IMR-90 (cell line): ENCODE data around the gene PANK2. TPM values are rescaled to one million over a fixed set of nuclear protein-coding genes. Genes with fewer than 3 reads are reported as not detected.
A peak's percentile ranks its signal among the peaks of the same experiment; 100 is the strongest.

Experiments used
- ATAC-seq: fragments of 200-7000 bp; cut with Tn5 transposase; 2 replicates; pipeline ENCODE4 v1.9.1; 2020; ENCODE audit warnings: low read depth, mild to moderate bottlenecking, moderate library complexity
- BruUV-seq: library from RNA; stranded (reverse); fragments of 400-500 nt; replicated peaks from 2 replicates; lab custom pipeline; 2021; lab: Mats Ljungman, UMichigan
- CTCF ChIA-PET: fragments of 300-600 bp; formaldehyde crosslinking; extraction: SDS; loops from one replicate; lab custom pipeline; 2021; ENCODE audit warnings: antibody characterized with exemption; lab: Yijun Ruan, JAX
- POLR2A ChIA-PET: fragments of 300-600 bp; sonication (Branson Sonifier 250); formaldehyde crosslinking; loops from one replicate; lab custom pipeline; 2022; ENCODE audit warnings: antibody characterized with exemption; ENCODE audit not compliant: unreplicated experiment; lab: Charles Lee
- DNase-seq: peaks from one replicate; pipeline ENCODE4 v3.0.0; 2013
- H2AFZ ChIP-seq: replicated peaks from 2 replicates; pipeline ENCODE3; 2013; ENCODE audit warnings: low read length, mild to moderate bottlenecking; ENCODE audit not compliant: poor library complexity
- H2AK5ac ChIP-seq: 2 replicates; pipeline ENCODE4 v1.6.1; 2013; ENCODE audit warnings: low read depth, low read length, inconsistent platforms
- H2AK9ac ChIP-seq: replicated peaks from 2 replicates; pipeline ENCODE3; 2013; ENCODE audit warnings: mild to moderate bottlenecking, low read depth, low read length, moderate library complexity; ENCODE audit not compliant: poor library complexity
- H2BK120ac ChIP-seq: 2 replicates; pipeline ENCODE4 v1.6.1; 2013; ENCODE audit warnings: low read depth, low read length, inconsistent platforms
- H2BK15ac ChIP-seq: 3 replicates; pipeline ENCODE4 v1.6.1; 2013; ENCODE audit warnings: low read depth, low read length, inconsistent platforms
- H2BK20ac ChIP-seq: 2 replicates; pipeline ENCODE4 v1.6.1; 2013; ENCODE audit warnings: low read depth, mild to moderate bottlenecking, inconsistent platforms, low read length, moderate library complexity
- H2BK5ac ChIP-seq: 2 replicates; pipeline ENCODE4 v1.6.1; 2013; ENCODE audit warnings: mild to moderate bottlenecking, low read depth, low read length, inconsistent platforms; ENCODE audit not compliant: poor library complexity, severe bottlenecking
- H3K14ac ChIP-seq: replicated peaks from 2 replicates; pipeline ENCODE4 v1.6.1; 2013; ENCODE audit warnings: low read depth, low read length, inconsistent platforms
- H3K18ac ChIP-seq: 2 replicates; pipeline ENCODE4 v1.6.1; 2013; ENCODE audit warnings: low read depth, low read length, control low read depth
- H3K23ac ChIP-seq: 2 replicates; pipeline ENCODE4 v1.6.1; 2013; ENCODE audit warnings: low read depth, low read length, inconsistent platforms
- H3K27ac ChIP-seq: 2 replicates; pipeline ENCODE4 v1.5.1; 2013; ENCODE audit warnings: mild to moderate bottlenecking, control low read depth, low read length; ENCODE audit not compliant: insufficient read depth
- H3K27me3 ChIP-seq: 2 replicates; pipeline ENCODE4 v1.6.1; 2013; ENCODE audit warnings: low read length; ENCODE audit not compliant: control insufficient read depth, insufficient read depth
- H3K36me3 ChIP-seq: 2 replicates; pipeline ENCODE4 v1.6.1; 2013; ENCODE audit warnings: low read length, mixed read lengths; ENCODE audit not compliant: control insufficient read depth, insufficient read depth
- H3K4ac ChIP-seq: 2 replicates; pipeline ENCODE4 v1.6.1; 2013; ENCODE audit warnings: low read depth, low read length, inconsistent platforms
- H3K4me1 ChIP-seq: 2 replicates; pipeline ENCODE4 v1.6.1; 2013; ENCODE audit warnings: low read length, mixed read lengths; ENCODE audit not compliant: control insufficient read depth, insufficient read depth
- H3K4me2 ChIP-seq: 2 replicates; pipeline ENCODE4 v1.6.1; 2013; ENCODE audit warnings: low read depth, mild to moderate bottlenecking, control low read depth, low read length, moderate library complexity
- H3K4me3 ChIP-seq: 2 replicates; pipeline ENCODE4 v1.5.1; 2013; ENCODE audit warnings: low read depth, mild to moderate bottlenecking, control low read depth, low read length, moderate library complexity; ENCODE audit not compliant: insufficient read depth
- H3K56ac ChIP-seq: 2 replicates; pipeline ENCODE4 v1.6.1; 2013; ENCODE audit warnings: low read length, inconsistent platforms; ENCODE audit not compliant: insufficient read depth; ENCODE audit errors: extremely low read depth
- H3K79me1 ChIP-seq, 2 experiments: 2 replicates each; pipeline ENCODE4 v1.6.1; 2013; ENCODE audit warnings: low read length in 2 of 2, inconsistent platforms in 1 of 2, low read depth in 1 of 2
- H3K9ac ChIP-seq: 2 replicates; pipeline ENCODE4 v1.6.1; 2013; ENCODE audit warnings: low read depth, low read length, control low read depth
- H3K9me1 ChIP-seq: 2 replicates; pipeline ENCODE4 v1.6.1; 2013; ENCODE audit warnings: low read length, inconsistent platforms; ENCODE audit not compliant: insufficient read depth
- H3K9me3 ChIP-seq: 2 replicates; pipeline ENCODE4 v1.6.1; 2013; ENCODE audit warnings: low read length; ENCODE audit not compliant: control insufficient read depth, insufficient read depth
- H4K20me1 ChIP-seq: 2 replicates; pipeline ENCODE4 v1.6.1; 2013; ENCODE audit warnings: low read length, inconsistent platforms; ENCODE audit not compliant: insufficient read depth
- H4K5ac ChIP-seq: 2 replicates; pipeline ENCODE4 v1.6.1; 2013; ENCODE audit warnings: mild to moderate bottlenecking, low read depth, low read length, control low read depth
- H4K8ac ChIP-seq, 2 experiments: 2 replicates each; pipeline ENCODE4 v1.6.1; 2013; ENCODE audit warnings: low read depth in 2 of 2, low read length in 2 of 2, control low read depth in 1 of 2, inconsistent platforms in 1 of 2
- H4K91ac ChIP-seq: 2 replicates; pipeline ENCODE4 v1.6.1; 2013; ENCODE audit warnings: low read depth, low read length, inconsistent platforms; ENCODE audit not compliant: insufficient read depth
- BHLHE40 ChIP-seq: fragments of 150-350 bp; IDR thresholded peaks from 2 replicates; pipeline ENCODE4 v1.6.1; 2016; ENCODE audit warnings: mild to moderate bottlenecking, low read depth, low read length
- CEBPB ChIP-seq: IDR thresholded peaks from 2 replicates; pipeline ENCODE4 v1.6.1; 2012; ENCODE audit warnings: low read depth, low read length, improper control_type of control experiment
- CHD1 ChIP-seq: IDR thresholded peaks from 2 replicates; pipeline ENCODE4 v1.6.1; 2012; ENCODE audit warnings: low read depth, low read length, improper control_type of control experiment
- MAZ ChIP-seq: IDR thresholded peaks from 2 replicates; pipeline ENCODE4 v1.6.1; 2012; ENCODE audit warnings: low read depth, mild to moderate bottlenecking, low read length, improper control_type of control experiment, moderate library complexity, borderline replicate concordance
- MXI1 ChIP-seq: IDR thresholded peaks from 2 replicates; pipeline ENCODE4 v1.6.1; 2012; ENCODE audit warnings: low read depth, mild to moderate bottlenecking, low read length, moderate library complexity, borderline replicate concordance
- NFE2L2 ChIP-seq: fragments of 150-350 bp; IDR thresholded peaks from 2 replicates; pipeline ENCODE4 v1.6.1; 2016; ENCODE audit warnings: low read depth, mild to moderate bottlenecking, low read length
- POLR2A ChIP-seq: IDR thresholded peaks from 2 replicates; pipeline ENCODE4 v1.6.1; 2012; ENCODE audit warnings: mild to moderate bottlenecking, low read depth, low read length
- RAD21 ChIP-seq: IDR thresholded peaks from 2 replicates; pipeline ENCODE4 v1.6.1; 2012; ENCODE audit warnings: low read length, improper control_type of control experiment
- RCOR1 ChIP-seq: IDR thresholded peaks from 2 replicates; pipeline ENCODE4 v1.6.1; 2012; ENCODE audit warnings: mild to moderate bottlenecking, low read length, improper control_type of control experiment; ENCODE audit not compliant: insufficient replicate concordance
- RFX5 ChIP-seq: IDR thresholded peaks from 2 replicates; pipeline ENCODE4 v1.8.0; 2012; ENCODE audit warnings: low read depth, mild to moderate bottlenecking, low read length, moderate library complexity
- SMC3 ChIP-seq: fragments of 150-350 bp; IDR thresholded peaks from 2 replicates; pipeline ENCODE4 v1.6.1; 2016; ENCODE audit warnings: low read depth, mild to moderate bottlenecking, antibody characterized with exemption, low read length, moderate library complexity
- USF2 ChIP-seq: fragments of 150-350 bp; IDR thresholded peaks from 2 replicates; pipeline ENCODE4 v1.6.1; 2017; ENCODE audit warnings: mild to moderate bottlenecking, antibody characterized with exemption, low read length, low read depth
- WGBS, 2 experiments: methylation state at CpG; one replicate each; pipeline versions ENCODE4 v1.1.5 to v1.1.7; 2013; ENCODE audit warnings: missing lambda C conversion rate in 2 of 2; ENCODE audit not compliant: insufficient read length in 1 of 2; ENCODE audit errors: extremely low coverage in 2 of 2; 5-methylcytosine and 5-hydroxymethylcytosine counted together
- dilution Hi-C: fragments of 300-500 bp; cut with HindIII; formaldehyde crosslinking; loops from one replicate; pipeline ENCODE4 v1.14.3; 2018; ENCODE audit warnings: low sequenced_read_pairs; ENCODE audit not compliant: unreplicated experiment
- in situ Hi-C: fragments of 300-500 bp; cut with MboI; formaldehyde crosslinking; loops from 3 replicates; pipeline ENCODE4 v1.14.3; 2019; ENCODE audit warnings: low sequenced_read_pairs, inconsistent platforms, mixed read lengths
- intact Hi-C: fragments of 100-400 bp; cut with micrococcal nuclease; formaldehyde crosslinking; loops from 2 replicates; pipeline ENCODE4 v1.10.0; 2022
- polyA plus RNA-seq, 3 experiments: library from polyadenylated mRNA; depleted of rRNA; stranded (reverse); fragments of >200 nt; gene quantifications; 2 replicates each; pipeline ENCODE4 v1.2.3, GENCODE V29; 2012; ENCODE audit warnings: low replicate concordance in 1 of 3
- total RNA-seq: library from RNA; depleted of rRNA; stranded (reverse); fragments of >200 nt; gene quantifications from 2 replicates; pipeline ENCODE4 v1.2.3, GENCODE V29; 2012
- TF ChIP-seq, protein P1 (sequence below): conservative IDR thresholded peaks from 2 replicates; pipeline ENCODE4 v1.5.1; 2012; ENCODE audit warnings: mild to moderate bottlenecking, low read depth, low read length, improper control_type of control experiment

Gene PANK2
- total and polyA plus RNA-seq, 2 of the 4 experiments (the other 2 are of a cell fraction): 17.7 to 28.1 TPM

DNA sequence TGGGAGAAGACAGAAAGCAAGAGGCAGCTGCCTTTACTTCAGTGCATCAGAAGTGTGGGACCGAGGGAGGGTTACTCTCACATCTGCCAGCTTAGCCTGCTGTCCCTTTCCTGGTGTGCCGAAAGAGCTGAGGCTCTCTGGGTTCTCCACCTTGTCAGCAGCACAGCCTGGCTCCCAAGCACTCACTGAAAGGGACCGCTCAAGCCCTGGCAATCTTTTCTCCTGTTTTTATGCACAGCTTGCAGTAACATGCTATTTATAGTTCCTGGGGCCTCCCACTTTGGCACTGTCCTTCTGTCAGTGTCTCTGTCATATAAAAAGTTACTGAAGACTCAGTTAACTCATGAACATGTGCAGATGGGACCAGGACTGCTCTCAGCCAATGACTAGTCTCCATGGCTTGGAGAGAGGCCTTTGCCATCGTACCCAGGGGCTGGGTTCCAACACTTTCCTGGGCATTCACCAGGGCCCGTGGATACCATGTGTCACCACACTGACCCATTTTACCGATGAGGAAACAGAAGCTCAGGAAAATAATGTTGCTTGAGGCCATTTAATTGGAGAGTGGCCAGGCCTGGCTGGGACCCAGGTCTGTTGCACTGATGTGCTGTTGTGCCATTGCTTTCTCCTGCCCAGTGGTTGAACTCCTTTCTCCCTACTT lies 46.2 kb downstream of the PANK2 start:
- BruUV-seq: no TSS peak
- H2BK120ac ChIP-seq: no peak overlapping the region
- H3K56ac ChIP-seq: no peak overlapping the region
- CTCF ChIA-PET: no interaction called here
- H3K4me3 ChIP-seq: no peak overlapping the region
- peaks cover 38% of the 10 kb centered on the region for H3K9me1 ChIP-seq
- no peak overlapping the region for H2AK5ac ChIP-seq
- POLR2A ChIA-PET: no interaction called here
- H2BK15ac ChIP-seq: no peak overlapping the region
- peak overlapping the region; percentile 25; the same call in 1 of the 2 replicates for H3K14ac ChIP-seq
- TF ChIP-seq RCOR1: no peak
- no peak for TF ChIP-seq USF2
- no peak for TF ChIP-seq CEBPB
- no peak for TF ChIP-seq RFX5
- TF ChIP-seq, protein P1, sequence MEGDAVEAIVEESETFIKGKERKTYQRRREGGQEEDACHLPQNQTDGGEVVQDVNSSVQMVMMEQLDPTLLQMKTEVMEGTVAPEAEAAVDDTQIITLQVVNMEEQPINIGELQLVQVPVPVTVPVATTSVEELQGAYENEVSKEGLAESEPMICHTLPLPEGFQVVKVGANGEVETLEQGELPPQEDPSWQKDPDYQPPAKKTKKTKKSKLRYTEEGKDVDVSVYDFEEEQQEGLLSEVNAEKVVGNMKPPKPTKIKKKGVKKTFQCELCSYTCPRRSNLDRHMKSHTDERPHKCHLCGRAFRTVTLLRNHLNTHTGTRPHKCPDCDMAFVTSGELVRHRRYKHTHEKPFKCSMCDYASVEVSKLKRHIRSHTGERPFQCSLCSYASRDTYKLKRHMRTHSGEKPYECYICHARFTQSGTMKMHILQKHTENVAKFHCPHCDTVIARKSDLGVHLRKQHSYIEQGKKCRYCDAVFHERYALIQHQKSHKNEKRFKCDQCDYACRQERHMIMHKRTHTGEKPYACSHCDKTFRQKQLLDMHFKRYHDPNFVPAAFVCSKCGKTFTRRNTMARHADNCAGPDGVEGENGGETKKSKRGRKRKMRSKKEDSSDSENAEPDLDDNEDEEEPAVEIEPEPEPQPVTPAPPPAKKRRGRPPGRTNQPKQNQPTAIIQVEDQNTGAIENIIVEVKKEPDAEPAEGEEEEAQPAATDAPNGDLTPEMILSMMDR: no peak
- TF ChIP-seq NFE2L2: no peak
- no peak for TF ChIP-seq SMC3
- TF ChIP-seq CHD1: no peak
- TF ChIP-seq RAD21: no peak
- TF ChIP-seq MAZ: no peak
- no peak for TF ChIP-seq MXI1
- TF ChIP-seq POLR2A: no peak
- no peak for TF ChIP-seq BHLHE40
- H4K8ac ChIP-seq: no peak overlapping the region
- H2AFZ ChIP-seq: no peak overlapping the region
- dilution Hi-C loops: no loop called here
- no peak overlapping the region for H3K23ac ChIP-seq
- H3K4me2 ChIP-seq: no peak overlapping the region
- no peaks in the 10 kb centered on the region for H3K27me3 ChIP-seq
- intact Hi-C loops: no loop called here
- 0 out of 2 replicates have a peak, but pooled peaks cover 7% of the 10 kb centered on the region for H4K20me1 ChIP-seq
- H3K4ac ChIP-seq: no peak overlapping the region
- H3K27ac ChIP-seq: no peak overlapping the region
- in situ Hi-C loops: no loop called here
- H2AK9ac ChIP-seq: peak overlapping the region; percentile 35
- no peak overlapping the region for H3K9ac ChIP-seq
- no peak overlapping the region for H2BK20ac ChIP-seq
- peaks cover 12% of the 10 kb centered on the region for H3K4me1 ChIP-seq
- H3K18ac ChIP-seq: no peak overlapping the region
- H3K79me1 ChIP-seq: peaks cover 16 to 67% of the 10 kb centered on the region in 2 experiments
- DNase-seq (no peak), ATAC-seq (no peak; the same call in 1 of the 2 replicates)
- 36% methylated on average over 2 of the region's 6 CpGs; no CpG with 5 or more reads in 1 of the 2 experiments for WGBS, 2 experiments
- no peak overlapping the region for H2BK5ac ChIP-seq
- peaks cover 52% of the 10 kb centered on the region for H3K36me3 ChIP-seq
- no peak overlapping the region for H4K5ac ChIP-seq
- no peaks in the 10 kb centered on the region for H3K9me3 ChIP-seq
- no peak overlapping the region for H4K91ac ChIP-seq
